Measurements from ENCODE around the gene SBF1.
"Not testable (repeated sequence)": the region's sequence is repeated elsewhere in the genome, so short reads cannot be mapped to it uniquely, and the experiment has no call there.

Gene SBF1

GRCh38 chr22:50474710-50475651 lies at the start of gene SBF1:
Gene SBF1, minus strand, starts transcription at chr22:50475035. Its CDS starts 195 bp downstream, at chr22:50474840.
- DNase-seq (ENCODE audit: low read depth), result peak; percentile 79

- no peak for DNase-seq (ENCODE audit: low read depth)
Measured at GRCh38 chr22:50523806-50524675, 49.2 kb upstream of the SBF1 start.

- no peak for DNase-seq (ENCODE audit: low read depth)
Measured at GRCh38 chr22:50523458-50523805, 48.6 kb upstream of the SBF1 start.

- no peak for DNase-seq (ENCODE audit: low read depth)
Measured at GRCh38 chr22:50522806-50523438, 48.1 kb upstream of the SBF1 start.

GRCh38 chr22:50522208-50522805 lies 47.5 kb upstream of the SBF1 start:
- DNase-seq (ENCODE audit: low read depth), result no peak

GRCh38 chr22:50521710-50522109 lies 46.9 kb upstream of the SBF1 start:
- DNase-seq (ENCODE audit: low read depth), result no peak

GRCh38 chr22:50520826-50521453 lies 46.1 kb upstream of the SBF1 start:
- no peak for DNase-seq (ENCODE audit: low read depth)

GRCh38 chr22:50520184-50520583 lies 45.3 kb upstream of the SBF1 start:
- not testable (repeated sequence) for DNase-seq (ENCODE audit: low read depth)

GRCh38 chr22:50519151-50519550 lies 44.3 kb upstream of the SBF1 start:
- no peak for DNase-seq (ENCODE audit: low read depth)

GRCh38 chr22:50518606-50519005 lies 43.8 kb upstream of the SBF1 start:
- no peak for DNase-seq (ENCODE audit: low read depth)

GRCh38 chr22:50517495-50518260 lies 42.8 kb upstream of the SBF1 start:
- DNase-seq (ENCODE audit: low read depth), result no peak

GRCh38 chr22:50516891-50517290 lies 42.1 kb upstream of the SBF1 start:
- DNase-seq (ENCODE audit: low read depth), result no peak

- DNase-seq (ENCODE audit: low read depth), result no peak
Measured at GRCh38 chr22:50516068-50516467, 41.2 kb upstream of the SBF1 start.

GRCh38 chr22:50513175-50513574 lies 38.3 kb upstream of the SBF1 start:
- no peak for DNase-seq (ENCODE audit: low read depth)

GRCh38 chr22:50508897-50509296 lies 34.1 kb upstream of the SBF1 start:
- no peak for DNase-seq (ENCODE audit: low read depth)

- DNase-seq (ENCODE audit: low read depth), result peak; percentile 97
Measured at GRCh38 chr22:50507991-50508884, 33.4 kb upstream of the SBF1 start, which contains the start of gene NCAPH2. Gene NCAPH2, plus strand, starts transcription at chr22:50508224. Its CDS starts 114 bp downstream, at chr22:50508338.

- peak; percentile 85 for DNase-seq (ENCODE audit: low read depth)
Measured at GRCh38 chr22:50507421-50507990, 32.7 kb upstream of the SBF1 start, which contains the start of gene LMF2. Gene LMF2, minus strand, starts transcription at chr22:50507702. Its CDS starts 27 bp downstream, at chr22:50507675.

GRCh38 chr22:50506611-50507420 lies 32.0 kb upstream of the SBF1 start:
- no peak for DNase-seq (ENCODE audit: low read depth)
